ENCODE results near the gene WDR18.

The WDR18 gene

DNA sequence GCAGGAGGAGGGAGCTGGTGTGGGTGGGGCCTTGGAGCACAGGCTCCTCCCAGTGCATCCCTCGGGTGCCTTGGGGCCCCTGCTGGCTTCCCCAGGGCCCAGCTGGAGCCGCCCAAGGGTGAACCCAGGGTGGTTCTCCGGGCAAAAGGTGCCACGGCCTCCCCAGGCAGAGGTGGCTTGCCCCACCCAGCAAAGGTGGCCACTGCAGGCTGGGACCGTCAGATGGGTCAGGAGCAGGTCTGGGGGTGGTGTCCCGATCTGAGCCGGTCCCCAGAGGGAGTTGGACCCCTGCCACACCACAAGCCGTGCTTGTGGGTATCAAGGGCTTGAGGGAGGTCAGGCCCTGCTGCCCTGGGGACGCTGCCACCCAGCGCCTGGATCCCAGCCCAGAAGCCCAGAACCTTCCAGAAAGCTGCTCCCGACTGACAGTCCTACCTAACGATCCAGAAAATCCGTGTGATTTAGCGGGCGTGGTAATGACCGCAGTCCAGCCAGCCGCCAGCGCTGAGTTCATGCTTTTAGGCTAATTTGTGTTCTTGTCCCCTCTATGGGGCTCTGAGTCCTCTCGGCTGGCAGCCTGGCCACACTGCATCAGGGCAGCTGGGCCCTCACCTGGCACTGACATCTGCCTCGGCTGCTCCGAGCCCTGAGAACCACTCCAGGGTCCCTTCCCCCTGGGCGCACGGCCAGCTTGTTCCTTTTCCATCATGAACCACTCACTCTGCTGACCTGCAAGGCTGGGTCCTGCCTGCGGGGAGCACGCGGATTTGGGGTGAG lies 11.1 kb downstream of the WDR18 start:
- no peak for DNase-seq (ENCODE audit: insufficient read length, low spot score)
- FAIRE-seq, result no peak
- no peak for TF ChIP-seq TAF1 (IDR thresholded peaks at IDR 0.05; ENCODE audit: low read depth, low read length)
- TF ChIP-seq POLR2A (IDR thresholded peaks at IDR 0.05; ENCODE audit: low read depth, low read length), result no peak
- no peak for TF ChIP-seq SPI1 (IDR thresholded peaks at IDR 0.05; ENCODE audit: low read depth, low read length)
- no peak; the same call in 1 of the 2 replicates for TF ChIP-seq POLR2AphosphoS5 (IDR thresholded peaks at IDR 0.05; ENCODE audit: low read depth, low read length)
- TF ChIP-seq POU2F2 (IDR thresholded peaks at IDR 0.05; ENCODE audit: low read depth, low read length), result no peak
- TF ChIP-seq PAX5 (IDR thresholded peaks at IDR 0.05; ENCODE audit: insufficient read depth, low read length, severe bottlenecking), result no peak

DNA sequence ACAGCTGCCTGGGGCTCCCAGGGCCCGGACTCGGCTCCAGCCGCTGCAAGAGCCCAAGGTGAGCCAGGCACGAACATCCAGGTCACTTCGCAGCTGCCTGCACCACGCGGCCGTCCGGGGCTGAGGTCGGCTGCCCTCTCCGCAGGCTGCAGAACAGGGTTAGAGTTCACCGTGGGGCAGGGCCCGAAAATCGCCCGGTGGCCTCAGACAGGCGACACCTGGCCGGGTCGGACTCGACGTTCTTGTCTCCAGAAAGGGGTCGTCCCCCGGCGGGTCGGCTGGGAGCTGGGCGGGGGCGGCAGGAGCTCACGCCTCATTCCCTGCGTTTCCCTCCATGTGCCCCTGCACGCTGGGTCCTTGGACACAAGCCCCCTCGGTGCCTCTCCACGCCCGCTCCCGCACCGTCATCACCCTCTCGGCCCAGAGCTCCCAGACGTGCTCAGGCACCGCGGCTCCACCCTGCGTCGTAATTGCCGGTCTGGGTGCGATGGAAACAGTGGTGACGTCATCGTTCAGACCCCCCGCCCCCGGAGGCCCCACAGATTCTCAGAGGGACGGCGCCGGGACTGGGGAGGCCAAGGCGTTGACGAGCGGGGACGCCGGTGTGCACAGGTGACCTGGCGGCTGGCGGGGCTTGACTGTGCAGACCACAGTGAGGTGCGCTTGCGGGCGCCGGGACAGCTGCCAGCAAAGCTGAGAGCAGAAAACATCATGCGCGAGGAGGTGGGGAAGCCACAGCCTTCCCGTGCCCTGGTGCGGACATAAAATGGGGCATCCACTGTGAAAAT lies 12.1 kb downstream of the WDR18 start:
- TF ChIP-seq POLR2A (IDR thresholded peaks at IDR 0.05; ENCODE audit: low read depth, low read length), result no peak
- no peak for TF ChIP-seq POLR2AphosphoS5 (IDR thresholded peaks at IDR 0.05; ENCODE audit: low read depth, low read length)
- TF ChIP-seq SPI1 (IDR thresholded peaks at IDR 0.05; ENCODE audit: low read depth, low read length), result no peak
- no peak for TF ChIP-seq PAX5 (IDR thresholded peaks at IDR 0.05; ENCODE audit: insufficient read depth, low read length, severe bottlenecking)
- no peak for TF ChIP-seq POU2F2 (IDR thresholded peaks at IDR 0.05; ENCODE audit: low read depth, low read length)
- no peak for TF ChIP-seq TAF1 (IDR thresholded peaks at IDR 0.05; ENCODE audit: low read depth, low read length)
- DNase-seq (ENCODE audit: insufficient read length, low spot score) (peak; percentile 69), FAIRE-seq (peak; percentile 74)

DNA sequence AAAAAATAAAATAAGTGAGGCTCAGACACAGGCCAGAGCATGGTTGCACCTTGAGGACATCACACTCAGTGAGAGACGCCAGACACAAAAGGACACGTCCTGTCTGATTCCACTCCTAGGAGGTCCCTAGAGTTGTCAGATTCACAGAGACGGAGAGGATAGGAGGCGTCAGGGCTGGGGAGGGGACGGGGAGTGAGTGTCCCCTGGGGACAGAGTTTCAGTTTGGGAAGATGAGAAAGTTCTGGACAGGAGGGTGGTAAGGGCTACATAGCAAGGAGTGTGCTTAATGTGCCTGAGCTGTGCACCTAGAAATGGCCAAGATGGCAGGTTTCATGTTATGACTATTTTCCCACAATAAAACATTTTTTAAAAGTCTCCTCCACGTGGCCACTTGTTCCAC lies 13.9 kb downstream of the WDR18 start:
- no peak for TF ChIP-seq POLR2A (IDR thresholded peaks at IDR 0.05; ENCODE audit: low read depth, low read length)
- no peak for TF ChIP-seq TAF1 (IDR thresholded peaks at IDR 0.05; ENCODE audit: low read depth, low read length)
- no peak for TF ChIP-seq SPI1 (IDR thresholded peaks at IDR 0.05; ENCODE audit: low read depth, low read length)
- TF ChIP-seq POU2F2 (IDR thresholded peaks at IDR 0.05; ENCODE audit: low read depth, low read length), result no peak
- no peak for TF ChIP-seq POLR2AphosphoS5 (IDR thresholded peaks at IDR 0.05; ENCODE audit: low read depth, low read length)
- TF ChIP-seq PAX5 (IDR thresholded peaks at IDR 0.05; ENCODE audit: insufficient read depth, low read length, severe bottlenecking), result no peak
- FAIRE-seq (no peak), DNase-seq (ENCODE audit: insufficient read length, low spot score) (no peak)

DNA sequence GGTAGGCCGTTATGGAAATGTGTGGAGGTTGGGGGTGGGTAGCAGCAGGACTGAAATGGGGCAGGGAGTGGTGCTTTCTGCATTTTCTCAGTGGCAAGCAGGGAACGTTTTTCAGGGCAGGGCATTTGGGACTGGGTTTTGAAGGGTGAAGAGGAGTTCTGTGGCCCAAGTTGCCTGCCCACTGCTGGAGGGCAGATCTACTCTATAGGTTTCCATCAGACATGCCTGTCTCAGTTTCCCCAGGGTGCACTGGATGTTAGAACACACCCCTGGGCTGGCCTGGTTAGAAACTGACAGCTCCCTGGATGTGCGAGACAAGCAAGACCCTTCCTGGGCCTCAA lies 15.2 kb downstream of the WDR18 start:
- no peak for FAIRE-seq
- no peak for DNase-seq (ENCODE audit: insufficient read length, low spot score)
- TF ChIP-seq POLR2A (IDR thresholded peaks at IDR 0.05; ENCODE audit: low read depth, low read length) (no peak), SPI1 (IDR thresholded peaks at IDR 0.05; ENCODE audit: low read depth, low read length) (no peak), PAX5 (IDR thresholded peaks at IDR 0.05; ENCODE audit: insufficient read depth, low read length, severe bottlenecking) (no peak), TAF1 (IDR thresholded peaks at IDR 0.05; ENCODE audit: low read depth, low read length) (no peak), POU2F2 (IDR thresholded peaks at IDR 0.05; ENCODE audit: low read depth, low read length) (no peak), POLR2AphosphoS5 (IDR thresholded peaks at IDR 0.05; ENCODE audit: low read depth, low read length) (no peak)

DNA sequence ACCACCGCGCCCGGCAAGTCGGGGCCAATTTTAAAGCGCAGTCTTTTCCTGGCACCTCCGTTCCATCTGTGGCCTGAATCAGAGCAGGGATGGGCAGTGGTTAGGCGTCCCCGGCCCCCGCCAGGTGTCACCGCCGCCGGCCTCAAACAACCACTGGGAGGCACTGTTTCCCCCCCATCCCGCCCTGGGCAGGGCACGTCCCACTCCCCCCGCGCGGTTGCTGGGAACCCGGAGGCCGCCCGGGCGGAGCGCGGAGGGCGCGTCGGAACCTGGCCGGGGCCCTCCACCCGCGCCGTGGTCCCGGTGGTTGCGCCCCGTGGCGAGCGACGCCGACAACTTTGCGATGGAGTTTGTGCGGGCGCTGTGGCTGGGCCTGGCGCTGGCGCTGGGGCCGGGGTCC lies 15.9 kb downstream of the WDR18 start, which contains the start of gene GRIN3B:
TSS of gene GRIN3B (plus strand) at position 325 of the 400 bp plus-strand sequence. CDS start at position 344, 19 bp downstream.
- TF ChIP-seq PAX5 (IDR thresholded peaks at IDR 0.05; ENCODE audit: insufficient read depth, low read length, severe bottlenecking), result no peak
- DNase-seq (ENCODE audit: insufficient read length, low spot score) (peak; percentile 83), FAIRE-seq (no peak)

DNA sequence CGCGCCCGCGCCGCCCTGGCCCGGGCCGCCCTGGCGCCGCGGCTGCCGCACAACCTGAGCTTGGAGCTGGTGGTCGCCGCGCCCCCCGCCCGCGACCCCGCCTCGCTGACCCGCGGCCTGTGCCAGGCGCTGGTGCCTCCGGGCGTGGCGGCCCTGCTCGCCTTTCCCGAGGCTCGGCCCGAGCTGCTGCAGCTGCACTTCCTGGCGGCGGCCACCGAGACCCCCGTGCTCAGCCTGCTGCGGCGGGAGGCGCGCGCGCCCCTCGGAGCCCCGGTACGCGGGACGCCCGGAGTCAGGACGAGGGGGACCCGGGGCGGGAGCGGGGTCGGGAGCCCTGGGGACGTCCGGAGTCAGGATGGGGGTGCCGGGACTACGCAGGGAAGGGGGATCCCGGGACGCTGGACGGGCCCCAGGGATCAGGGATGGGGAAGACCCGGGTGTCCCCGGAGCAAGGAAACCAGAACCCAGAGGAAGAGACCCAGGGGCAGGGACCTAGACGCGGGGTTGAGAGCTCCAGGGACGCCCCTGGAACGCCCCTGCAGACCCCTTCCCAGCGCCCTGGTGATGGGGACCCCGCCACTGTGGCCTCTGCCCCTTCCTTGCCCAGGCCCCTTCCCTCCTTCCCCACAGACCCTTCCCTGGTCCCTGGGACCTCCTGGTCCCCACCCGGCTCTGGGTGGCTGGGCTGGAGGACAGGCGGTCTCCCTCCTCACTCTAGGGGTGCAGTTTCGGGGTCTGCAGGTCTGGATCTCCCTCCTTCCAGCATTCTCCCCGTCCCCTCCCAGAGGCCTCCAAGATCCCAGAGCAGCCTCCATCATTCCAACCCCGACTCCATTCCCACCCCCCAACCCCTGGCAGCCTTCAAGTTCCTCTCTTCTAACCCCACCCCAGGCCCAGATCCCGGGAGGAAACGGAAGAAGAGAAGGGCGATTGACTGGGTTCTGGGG lies 16.7 kb downstream of the WDR18 start:
- FAIRE-seq (no peak), DNase-seq (ENCODE audit: insufficient read length, low spot score) (no peak)
- TF ChIP-seq POU2F2 (IDR thresholded peaks at IDR 0.05; ENCODE audit: low read depth, low read length) (no peak), SPI1 (IDR thresholded peaks at IDR 0.05; ENCODE audit: low read depth, low read length) (no peak), TAF1 (IDR thresholded peaks at IDR 0.05; ENCODE audit: low read depth, low read length) (no peak), PAX5 (IDR thresholded peaks at IDR 0.05; ENCODE audit: insufficient read depth, low read length, severe bottlenecking) (no peak), POLR2AphosphoS5 (IDR thresholded peaks at IDR 0.05; ENCODE audit: low read depth, low read length) (no peak), POLR2A (IDR thresholded peaks at IDR 0.05; ENCODE audit: low read depth, low read length) (no peak)

DNA sequence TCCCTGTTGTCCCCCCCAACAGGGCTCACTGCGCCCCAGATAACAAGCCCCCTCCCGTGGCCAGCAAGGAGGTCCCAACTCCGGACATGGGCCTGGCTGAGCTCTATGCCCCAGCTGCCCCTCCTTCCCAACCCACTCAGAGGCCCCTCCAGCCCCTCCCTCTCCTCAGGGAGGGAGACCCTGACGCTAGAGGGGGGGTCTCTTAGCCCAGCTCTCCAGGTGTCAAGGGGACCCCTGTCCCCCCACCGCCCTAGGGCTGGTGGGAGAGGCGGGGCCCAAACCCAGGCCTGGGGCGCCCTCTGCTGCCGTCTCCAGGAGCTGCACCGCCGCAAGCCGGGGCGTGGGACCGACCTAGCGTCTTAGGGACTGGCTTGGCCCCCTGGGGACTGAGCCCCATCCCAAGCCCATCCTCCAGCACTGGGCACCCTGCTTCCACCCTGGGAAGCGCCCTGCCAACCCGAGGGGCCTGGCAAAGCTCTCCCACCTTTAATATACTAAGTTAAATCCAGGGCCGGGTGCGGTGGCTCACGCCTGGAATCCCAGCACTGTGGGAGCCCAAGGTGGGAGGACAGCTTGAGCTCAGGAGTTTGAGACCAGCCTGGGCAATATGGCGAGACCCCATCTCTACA lies 17.5 kb downstream of the WDR18 start:
- TF ChIP-seq POLR2A (IDR thresholded peaks at IDR 0.05; ENCODE audit: low read depth, low read length) (no peak), POLR2AphosphoS5 (IDR thresholded peaks at IDR 0.05; ENCODE audit: low read depth, low read length) (no peak), SPI1 (IDR thresholded peaks at IDR 0.05; ENCODE audit: low read depth, low read length) (no peak), PAX5 (IDR thresholded peaks at IDR 0.05; ENCODE audit: insufficient read depth, low read length, severe bottlenecking) (no peak), POU2F2 (IDR thresholded peaks at IDR 0.05; ENCODE audit: low read depth, low read length) (no peak), TAF1 (IDR thresholded peaks at IDR 0.05; ENCODE audit: low read depth, low read length) (no peak)

DNA sequence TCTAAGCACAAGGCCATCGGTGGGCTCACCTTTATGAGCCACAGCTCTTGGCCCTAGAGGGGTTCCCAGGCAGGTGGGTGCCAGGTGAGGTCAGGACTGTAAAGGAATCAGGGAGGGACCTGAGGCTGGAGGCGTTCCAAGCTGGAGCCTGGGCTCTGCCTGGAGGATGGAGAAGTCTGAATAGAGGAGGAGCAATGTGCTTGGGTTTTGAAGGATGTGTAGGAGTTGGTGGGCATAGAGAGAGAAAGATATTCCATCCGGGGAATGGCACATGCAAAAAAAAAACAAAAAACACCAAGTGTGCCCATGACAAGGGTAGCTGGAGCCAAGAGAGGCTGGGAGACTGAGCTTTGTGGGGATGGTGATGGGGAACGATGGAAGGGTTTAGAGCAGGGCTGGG lies 18.5 kb downstream of the WDR18 start:
- DNase-seq (ENCODE audit: insufficient read length, low spot score) (no peak), FAIRE-seq (no peak)
- TF ChIP-seq POU2F2 (IDR thresholded peaks at IDR 0.05; ENCODE audit: low read depth, low read length) (no peak), POLR2AphosphoS5 (IDR thresholded peaks at IDR 0.05; ENCODE audit: low read depth, low read length) (no peak), TAF1 (IDR thresholded peaks at IDR 0.05; ENCODE audit: low read depth, low read length) (no peak), SPI1 (IDR thresholded peaks at IDR 0.05; ENCODE audit: low read depth, low read length) (no peak), POLR2A (IDR thresholded peaks at IDR 0.05; ENCODE audit: low read depth, low read length) (no peak), PAX5 (IDR thresholded peaks at IDR 0.05; ENCODE audit: insufficient read depth, low read length, severe bottlenecking) (no peak)

More for the DNA sequence above, 17.5 kb downstream of the WDR18 start:
- FAIRE-seq, result peak; percentile 80
- peak; percentile 89 for DNase-seq (ENCODE audit: insufficient read length, low spot score)
